Tibial nerve (tissue), 4 donors: ENCODE data around the gene PDCD6IP.

ENCODE experiments used
- EP300 ChIP-seq, 2 donors: sonication (generic); formaldehyde crosslinking; IDR thresholded peaks; one replicate each; pipeline ENCODE4 v1.6.1; 2017; ENCODE audit warnings: antibody characterized with exemption in 2 of 2, mild to moderate bottlenecking in 1 of 2
- POLR2A ChIP-seq, 2 donors: fragments of 450-650 bp; IDR thresholded peaks; one replicate each; pipeline ENCODE4 v1.6.1; 2017; ENCODE audit warnings: antibody characterized with exemption in 2 of 2, mild to moderate bottlenecking in 2 of 2, moderate library complexity in 2 of 2
- TF ChIP-seq, protein P1 (sequence below), 5 experiments: fragments of 200-600 bp in 3 of 5; fragments of 450-650 bp in 2 of 5; sonication (generic) in 3 of 5; IDR thresholded peaks; one replicate each; pipeline ENCODE4 v1.5.1; 2016 to 2019; ENCODE audit warnings: antibody characterized with exemption in 5 of 5, mild to moderate bottlenecking in 3 of 5, moderate library complexity in 2 of 5

DNA sequence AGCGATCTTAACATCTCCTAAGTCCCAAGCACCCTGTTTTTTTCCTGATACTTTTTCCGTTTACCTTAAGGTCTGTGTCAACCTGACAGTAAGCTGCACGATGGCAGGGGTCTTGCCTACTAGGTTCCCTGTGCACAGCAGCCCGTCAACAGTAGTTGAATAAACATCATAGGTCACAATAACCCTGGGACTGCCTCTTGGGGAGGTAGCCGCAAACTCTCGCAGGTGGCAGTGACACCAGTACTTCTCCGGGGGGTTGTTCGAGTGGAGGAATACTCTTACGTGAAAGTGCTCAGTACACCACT, 365 bp upstream of the PDCD6IP start:
- TF ChIP-seq, protein P1, sequence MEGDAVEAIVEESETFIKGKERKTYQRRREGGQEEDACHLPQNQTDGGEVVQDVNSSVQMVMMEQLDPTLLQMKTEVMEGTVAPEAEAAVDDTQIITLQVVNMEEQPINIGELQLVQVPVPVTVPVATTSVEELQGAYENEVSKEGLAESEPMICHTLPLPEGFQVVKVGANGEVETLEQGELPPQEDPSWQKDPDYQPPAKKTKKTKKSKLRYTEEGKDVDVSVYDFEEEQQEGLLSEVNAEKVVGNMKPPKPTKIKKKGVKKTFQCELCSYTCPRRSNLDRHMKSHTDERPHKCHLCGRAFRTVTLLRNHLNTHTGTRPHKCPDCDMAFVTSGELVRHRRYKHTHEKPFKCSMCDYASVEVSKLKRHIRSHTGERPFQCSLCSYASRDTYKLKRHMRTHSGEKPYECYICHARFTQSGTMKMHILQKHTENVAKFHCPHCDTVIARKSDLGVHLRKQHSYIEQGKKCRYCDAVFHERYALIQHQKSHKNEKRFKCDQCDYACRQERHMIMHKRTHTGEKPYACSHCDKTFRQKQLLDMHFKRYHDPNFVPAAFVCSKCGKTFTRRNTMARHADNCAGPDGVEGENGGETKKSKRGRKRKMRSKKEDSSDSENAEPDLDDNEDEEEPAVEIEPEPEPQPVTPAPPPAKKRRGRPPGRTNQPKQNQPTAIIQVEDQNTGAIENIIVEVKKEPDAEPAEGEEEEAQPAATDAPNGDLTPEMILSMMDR (IDR thresholded peaks at IDR 0.05): no peak
- TF ChIP-seq POLR2A (IDR thresholded peaks at IDR 0.05): no peak
- no peak for TF ChIP-seq EP300 (IDR thresholded peaks at IDR 0.05)
